Peyer's patch (tissue), 4 donors: ENCODE data around the gene DPF3.

Experiments used
- POLR2A ChIP-seq, 2 donors: fragments of 450-650 bp; IDR thresholded peaks; one replicate each; pipeline ENCODE4 v1.5.1; 2017; ENCODE audit warnings: antibody characterized with exemption in 2 of 2, mild to moderate bottlenecking in 2 of 2, moderate library complexity in 2 of 2
- TF ChIP-seq, protein P1 (sequence below), 6 experiments: fragments of 450-650 bp in 4 of 6; fragments of 200-600 bp in 2 of 6; sonication (generic) in 1 of 6; IDR thresholded peaks; one replicate each; pipeline ENCODE4 v1.5.1; 2017 to 2019; ENCODE audit warnings: antibody characterized with exemption in 6 of 6, mild to moderate bottlenecking in 3 of 6, moderate library complexity in 1 of 6

DNA sequence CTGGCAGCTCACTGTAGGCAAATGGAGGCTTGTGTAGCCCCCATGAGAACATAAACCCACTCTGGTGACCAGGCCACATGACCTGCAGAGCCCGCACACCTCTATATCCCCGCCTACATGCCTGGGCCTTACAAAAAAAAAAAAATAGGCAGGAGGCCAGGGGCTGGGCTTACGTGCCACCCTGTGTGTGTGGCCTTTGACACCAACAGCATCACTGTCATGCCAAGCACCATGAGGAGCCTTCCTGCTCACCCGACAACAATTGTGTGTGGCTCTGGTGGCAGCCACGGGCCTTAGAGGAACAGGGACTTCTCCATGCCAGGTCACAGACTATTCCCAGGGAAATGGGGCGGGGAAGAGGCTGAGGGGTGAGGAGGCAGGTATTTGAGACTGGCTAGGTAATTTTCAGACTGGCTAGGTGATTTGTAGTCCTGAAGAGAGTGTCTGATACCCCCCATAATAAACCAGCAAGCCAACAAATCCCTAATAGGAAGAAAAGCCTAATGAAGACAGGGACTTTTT, 140.0 kb downstream of the DPF3 start:
- TF ChIP-seq, protein P1, sequence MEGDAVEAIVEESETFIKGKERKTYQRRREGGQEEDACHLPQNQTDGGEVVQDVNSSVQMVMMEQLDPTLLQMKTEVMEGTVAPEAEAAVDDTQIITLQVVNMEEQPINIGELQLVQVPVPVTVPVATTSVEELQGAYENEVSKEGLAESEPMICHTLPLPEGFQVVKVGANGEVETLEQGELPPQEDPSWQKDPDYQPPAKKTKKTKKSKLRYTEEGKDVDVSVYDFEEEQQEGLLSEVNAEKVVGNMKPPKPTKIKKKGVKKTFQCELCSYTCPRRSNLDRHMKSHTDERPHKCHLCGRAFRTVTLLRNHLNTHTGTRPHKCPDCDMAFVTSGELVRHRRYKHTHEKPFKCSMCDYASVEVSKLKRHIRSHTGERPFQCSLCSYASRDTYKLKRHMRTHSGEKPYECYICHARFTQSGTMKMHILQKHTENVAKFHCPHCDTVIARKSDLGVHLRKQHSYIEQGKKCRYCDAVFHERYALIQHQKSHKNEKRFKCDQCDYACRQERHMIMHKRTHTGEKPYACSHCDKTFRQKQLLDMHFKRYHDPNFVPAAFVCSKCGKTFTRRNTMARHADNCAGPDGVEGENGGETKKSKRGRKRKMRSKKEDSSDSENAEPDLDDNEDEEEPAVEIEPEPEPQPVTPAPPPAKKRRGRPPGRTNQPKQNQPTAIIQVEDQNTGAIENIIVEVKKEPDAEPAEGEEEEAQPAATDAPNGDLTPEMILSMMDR (IDR thresholded peaks at IDR 0.05): no peak
- TF ChIP-seq POLR2A (IDR thresholded peaks at IDR 0.05): no peak
